Vagina (tissue), 2 donors: ENCODE results near the gene HSPA4L.

Experiments
- POLR2A ChIP-seq, 2 donors: fragments of 450-650 bp; IDR thresholded peaks; one replicate each; pipeline ENCODE4 v1.6.1; 2017; ENCODE audit warnings: antibody characterized with exemption in 2 of 2, mild to moderate bottlenecking in 2 of 2, moderate library complexity in 2 of 2
- POLR2AphosphoS5 ChIP-seq, 2 donors: sonication (generic); formaldehyde crosslinking; IDR thresholded peaks; one replicate each; pipeline ENCODE4 v1.9.0; 2017; ENCODE audit warnings: antibody characterized with exemption in 2 of 2, mild to moderate bottlenecking in 2 of 2, low read depth in 1 of 2; ENCODE audit not compliant: insufficient read depth in 1 of 2
- TF ChIP-seq, protein P1 (sequence below), 3 experiments: fragments of 450-650 bp in 2 of 3; fragments of 200-600 bp in 1 of 3; sonication (generic) in 1 of 3; IDR thresholded peaks; one replicate each; pipeline ENCODE4 v1.5.1; 2017 to 2019; ENCODE audit warnings: antibody characterized with exemption in 3 of 3, mild to moderate bottlenecking in 2 of 3, moderate library complexity in 2 of 3

GRCh38 chr4:127846765-127847164 is 64.6 kb downstream of the HSPA4L start:
- TF ChIP-seq, protein P1, sequence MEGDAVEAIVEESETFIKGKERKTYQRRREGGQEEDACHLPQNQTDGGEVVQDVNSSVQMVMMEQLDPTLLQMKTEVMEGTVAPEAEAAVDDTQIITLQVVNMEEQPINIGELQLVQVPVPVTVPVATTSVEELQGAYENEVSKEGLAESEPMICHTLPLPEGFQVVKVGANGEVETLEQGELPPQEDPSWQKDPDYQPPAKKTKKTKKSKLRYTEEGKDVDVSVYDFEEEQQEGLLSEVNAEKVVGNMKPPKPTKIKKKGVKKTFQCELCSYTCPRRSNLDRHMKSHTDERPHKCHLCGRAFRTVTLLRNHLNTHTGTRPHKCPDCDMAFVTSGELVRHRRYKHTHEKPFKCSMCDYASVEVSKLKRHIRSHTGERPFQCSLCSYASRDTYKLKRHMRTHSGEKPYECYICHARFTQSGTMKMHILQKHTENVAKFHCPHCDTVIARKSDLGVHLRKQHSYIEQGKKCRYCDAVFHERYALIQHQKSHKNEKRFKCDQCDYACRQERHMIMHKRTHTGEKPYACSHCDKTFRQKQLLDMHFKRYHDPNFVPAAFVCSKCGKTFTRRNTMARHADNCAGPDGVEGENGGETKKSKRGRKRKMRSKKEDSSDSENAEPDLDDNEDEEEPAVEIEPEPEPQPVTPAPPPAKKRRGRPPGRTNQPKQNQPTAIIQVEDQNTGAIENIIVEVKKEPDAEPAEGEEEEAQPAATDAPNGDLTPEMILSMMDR (IDR thresholded peaks at IDR 0.05): no peak
- TF ChIP-seq POLR2AphosphoS5 (IDR thresholded peaks at IDR 0.05; ENCODE audit: insufficient read depth in 1 of 2, low read depth in 1 of 2): no peak
- TF ChIP-seq POLR2A (IDR thresholded peaks at IDR 0.05): no peak
